Kidney epithelial cell (primary cell): Measurements from ENCODE around the gene DTHD1. TPM values are rescaled to one million over a fixed set of nuclear protein-coding genes. Genes with fewer than 3 reads are reported as not detected.

Source experiments
- DNase-seq: peaks from one replicate; pipeline ENCODE4 v3.0.0-alpha.2; 2010; ENCODE audit warnings: low read depth
- H3K27me3 ChIP-seq: 2 replicates; pipeline ENCODE4 v1.6.0; 2011; ENCODE audit warnings: low read length; ENCODE audit not compliant: control insufficient read depth, insufficient read depth
- H3K36me3 ChIP-seq: 2 replicates; pipeline ENCODE4 v1.5.1; 2011; ENCODE audit warnings: low read length; ENCODE audit not compliant: control insufficient read depth, insufficient read depth
- H3K4me3 ChIP-seq: 2 replicates; pipeline ENCODE4 v1.5.1; 2011; ENCODE audit warnings: low read depth, mild to moderate bottlenecking, control low read depth, low read length
- total RNA-seq: library from RNA; depleted of rRNA; stranded (reverse); fragments of >200 nt; gene quantifications from 2 replicates; pipeline ENCODE4 v1.2.3, GENCODE V29; 2015
- TF ChIP-seq, protein P1 (sequence below): IDR thresholded peaks from 2 replicates; pipeline ENCODE4 v1.5.1; 2011; ENCODE audit warnings: mild to moderate bottlenecking, moderate library complexity, low read length, control low read depth, inconsistent platforms; ENCODE audit not compliant: insufficient read depth, poor library complexity, severe bottlenecking

The DTHD1 gene
- total RNA-seq, 1 donor from 2014 or later, result not detected

DNA sequence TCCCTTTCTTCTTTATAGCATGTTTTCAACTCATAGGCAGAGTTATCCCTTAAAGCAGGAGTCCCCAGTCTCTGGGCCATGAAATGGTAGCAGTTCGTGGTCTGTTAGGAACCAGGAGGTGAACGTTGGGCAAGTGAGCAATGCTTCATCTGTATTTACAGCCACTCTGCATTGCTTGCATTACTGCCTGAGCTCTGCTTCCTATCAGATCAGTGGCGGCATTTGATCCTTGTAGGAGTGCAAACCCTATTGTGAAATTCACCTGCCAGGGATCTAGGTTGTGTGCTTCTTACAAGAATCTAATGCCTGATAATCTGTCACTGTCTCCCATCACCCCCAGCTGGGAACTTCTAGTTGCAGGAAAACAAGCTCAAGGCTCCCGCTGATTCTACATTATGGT, 39.8 kb downstream of the DTHD1 start:
- Histone ChIP-seq H3K27me3 (no peaks in the 10 kb centered on the region), H3K36me3 (no peaks in the 10 kb centered on the region), H3K4me3 (no peak overlapping the region)
- DNase-seq, result no peak
- TF ChIP-seq, protein P1, sequence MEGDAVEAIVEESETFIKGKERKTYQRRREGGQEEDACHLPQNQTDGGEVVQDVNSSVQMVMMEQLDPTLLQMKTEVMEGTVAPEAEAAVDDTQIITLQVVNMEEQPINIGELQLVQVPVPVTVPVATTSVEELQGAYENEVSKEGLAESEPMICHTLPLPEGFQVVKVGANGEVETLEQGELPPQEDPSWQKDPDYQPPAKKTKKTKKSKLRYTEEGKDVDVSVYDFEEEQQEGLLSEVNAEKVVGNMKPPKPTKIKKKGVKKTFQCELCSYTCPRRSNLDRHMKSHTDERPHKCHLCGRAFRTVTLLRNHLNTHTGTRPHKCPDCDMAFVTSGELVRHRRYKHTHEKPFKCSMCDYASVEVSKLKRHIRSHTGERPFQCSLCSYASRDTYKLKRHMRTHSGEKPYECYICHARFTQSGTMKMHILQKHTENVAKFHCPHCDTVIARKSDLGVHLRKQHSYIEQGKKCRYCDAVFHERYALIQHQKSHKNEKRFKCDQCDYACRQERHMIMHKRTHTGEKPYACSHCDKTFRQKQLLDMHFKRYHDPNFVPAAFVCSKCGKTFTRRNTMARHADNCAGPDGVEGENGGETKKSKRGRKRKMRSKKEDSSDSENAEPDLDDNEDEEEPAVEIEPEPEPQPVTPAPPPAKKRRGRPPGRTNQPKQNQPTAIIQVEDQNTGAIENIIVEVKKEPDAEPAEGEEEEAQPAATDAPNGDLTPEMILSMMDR, result no peak

DNA sequence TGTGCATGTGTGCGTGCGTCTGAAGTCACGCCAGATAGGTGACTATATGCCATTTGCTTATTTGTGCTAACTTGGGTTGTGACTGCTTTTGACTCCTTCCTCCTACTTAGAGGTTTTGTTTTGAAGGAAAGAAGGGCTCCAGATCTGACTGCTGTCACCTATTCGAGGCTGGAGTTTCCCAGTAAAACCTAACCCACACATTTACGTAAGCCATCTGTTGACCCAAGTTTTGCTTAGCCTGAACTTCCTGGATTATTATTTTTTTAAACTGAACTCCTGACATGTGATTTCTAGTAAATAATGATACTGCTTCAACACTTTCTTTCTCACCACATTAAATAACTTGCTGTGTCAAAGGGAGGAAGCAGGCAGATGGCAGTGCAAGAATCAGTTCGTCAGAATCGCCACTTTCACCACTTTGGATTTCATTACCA, 41.5 kb downstream of the DTHD1 start:
- TF ChIP-seq, protein P1, result no peak
- Histone ChIP-seq H3K36me3 (no peaks in the 10 kb centered on the region), H3K27me3 (no peaks in the 10 kb centered on the region), H3K4me3 (no peak overlapping the region)
- DNase-seq, result no peak

DNA sequence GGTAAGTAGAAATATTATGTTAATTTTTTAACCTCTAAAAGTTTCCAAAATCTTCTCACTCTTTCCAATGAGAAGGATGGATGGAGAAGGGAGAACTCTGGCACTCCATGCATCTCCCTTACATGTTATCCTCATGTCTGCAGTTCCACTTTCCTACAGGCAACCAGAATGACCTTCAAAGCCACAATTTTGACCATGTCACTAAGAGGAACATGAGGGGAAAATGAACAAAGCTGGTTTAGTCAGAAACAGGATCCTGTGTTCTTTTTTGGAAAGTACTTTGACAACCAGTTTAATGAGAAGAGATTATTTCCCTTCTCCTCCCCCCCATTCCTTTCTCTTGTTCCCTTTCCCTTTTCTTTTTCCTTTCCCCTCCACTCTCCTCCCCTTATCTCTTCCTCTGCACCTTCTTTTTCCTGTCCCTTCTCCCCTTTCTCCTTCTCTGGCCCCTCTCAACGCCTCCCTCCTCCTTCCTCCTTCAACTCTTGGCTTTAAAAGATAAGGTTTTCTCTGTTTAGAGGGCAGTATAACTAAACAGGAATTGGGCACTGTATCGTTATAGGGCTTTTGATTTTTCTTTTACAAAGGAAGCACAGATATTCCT, 42.5 kb downstream of the DTHD1 start:
- no peaks in the 10 kb centered on the region for H3K36me3 ChIP-seq
- DNase-seq, result no peak
- no peak overlapping the region for H3K4me3 ChIP-seq
- no peaks in the 10 kb centered on the region for H3K27me3 ChIP-seq
- TF ChIP-seq, protein P1, result no peak

DNA sequence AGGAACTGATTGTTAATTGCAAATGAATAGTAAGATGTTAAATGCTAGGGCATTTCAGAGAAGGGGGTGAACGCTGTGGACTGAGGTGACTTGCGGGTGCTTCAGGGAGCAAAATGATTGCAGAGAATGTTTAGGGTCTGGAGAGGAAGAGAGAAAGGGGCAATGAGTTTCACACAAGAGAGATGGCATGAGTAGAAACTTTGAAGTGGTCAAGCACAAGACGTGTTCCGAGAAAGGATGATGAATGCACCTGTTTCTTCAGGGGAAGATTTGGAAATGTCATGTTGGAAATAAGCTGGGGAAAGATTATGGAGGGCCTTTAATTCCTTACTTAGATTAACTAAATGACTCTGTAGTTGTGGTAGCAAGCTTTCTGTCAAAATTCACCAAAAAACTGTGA, 43.4 kb downstream of the DTHD1 start:
- TF ChIP-seq, protein P1, result no peak
- Histone ChIP-seq H3K4me3 (no peak overlapping the region), H3K36me3 (no peaks in the 10 kb centered on the region), H3K27me3 (no peaks in the 10 kb centered on the region)
- no peak for DNase-seq

DNA sequence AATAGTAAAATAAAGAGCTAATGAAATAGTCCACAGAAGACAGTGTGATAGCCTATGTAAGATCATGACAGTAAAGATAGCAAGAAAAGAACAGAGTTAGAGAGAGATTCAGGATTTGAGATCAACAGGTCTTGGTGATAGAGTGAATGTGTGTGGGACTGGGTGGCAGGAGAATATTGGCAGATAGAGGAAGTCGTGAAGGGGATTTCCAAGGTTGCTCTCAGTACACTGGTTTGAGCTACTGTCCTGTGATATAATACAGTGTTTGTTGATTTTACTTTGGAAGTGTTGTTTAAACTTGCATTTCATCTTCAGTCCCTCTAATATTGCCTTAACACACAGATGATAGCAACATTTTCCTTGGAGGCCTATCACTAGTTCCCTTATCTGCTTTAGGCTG, 44.1 kb downstream of the DTHD1 start:
- Histone ChIP-seq H3K4me3 (no peak overlapping the region), H3K27me3 (no peaks in the 10 kb centered on the region)
- no peak for DNase-seq

More for the DNA sequence above, 44.1 kb downstream of the DTHD1 start:
- TF ChIP-seq, protein P1, result no peak
- H3K36me3 ChIP-seq, result no peaks in the 10 kb centered on the region
